NCI-H187 (cell line): ENCODE measurements around the gene HESX1.

Experiments
- DNase-seq, 2 experiments: peaks; one replicate each; lab custom pipeline; 2025; lab: John Stamatoyannopoulos, UW

The HESX1 gene

GRCh38 chr3:57166660-57167059 lies 33.1 kb downstream of the HESX1 start:
- DNase-seq: no peak

GRCh38 chr3:57165641-57166040 lies 34.1 kb downstream of the HESX1 start:
- DNase-seq: no peak

- DNase-seq: peak; percentile 17 to 43
These were observed 34.9 kb downstream of the HESX1 start, which contains the start of gene IL17RD for GRCh38 chr3:57164657-57165573. TSS of gene IL17RD (minus strand) at chr3:57165353. CDS start at chr3:57165286, 67 bp downstream.

- no peak for DNase-seq
These were observed 35.5 kb downstream of the HESX1 start for GRCh38 chr3:57164217-57164656.

- DNase-seq: no peak
These were observed 36.0 kb downstream of the HESX1 start for GRCh38 chr3:57163751-57164150.

GRCh38 chr3:57161915-57162314 lies 37.9 kb downstream of the HESX1 start:
- no peak for DNase-seq

GRCh38 chr3:57160765-57161538 lies 38.8 kb downstream of the HESX1 start:
- DNase-seq: no peak

- no peak for DNase-seq
These were observed 39.6 kb downstream of the HESX1 start for GRCh38 chr3:57160076-57160764.

- no peak for DNase-seq
These were observed 40.7 kb downstream of the HESX1 start for GRCh38 chr3:57158813-57159738.

GRCh38 chr3:57158325-57158724 lies 41.5 kb downstream of the HESX1 start:
- DNase-seq: no peak

- no peak for DNase-seq
These were observed 42.2 kb downstream of the HESX1 start for GRCh38 chr3:57157545-57157944.

GRCh38 chr3:57155310-57155643 lies 44.5 kb downstream of the HESX1 start:
- no peak for DNase-seq

GRCh38 chr3:57154470-57155309 lies 45.1 kb downstream of the HESX1 start:
- no peak for DNase-seq

GRCh38 chr3:57152151-57153143 lies 47.3 kb downstream of the HESX1 start:
- no peak for DNase-seq

GRCh38 chr3:57151749-57152148 lies 48.0 kb downstream of the HESX1 start:
- DNase-seq: no peak

- DNase-seq: no peak
These were observed 48.7 kb downstream of the HESX1 start for GRCh38 chr3:57151021-57151449.

- no peak for DNase-seq
These were observed 49.6 kb downstream of the HESX1 start for GRCh38 chr3:57150113-57150581.
